Measurements from ENCODE around the gene SH3BGR.
"Not testable (repeated sequence)": the region's sequence is repeated elsewhere in the genome, so short reads cannot be mapped to it uniquely, and the experiment has no call there.

SH3BGR gene

DNA sequence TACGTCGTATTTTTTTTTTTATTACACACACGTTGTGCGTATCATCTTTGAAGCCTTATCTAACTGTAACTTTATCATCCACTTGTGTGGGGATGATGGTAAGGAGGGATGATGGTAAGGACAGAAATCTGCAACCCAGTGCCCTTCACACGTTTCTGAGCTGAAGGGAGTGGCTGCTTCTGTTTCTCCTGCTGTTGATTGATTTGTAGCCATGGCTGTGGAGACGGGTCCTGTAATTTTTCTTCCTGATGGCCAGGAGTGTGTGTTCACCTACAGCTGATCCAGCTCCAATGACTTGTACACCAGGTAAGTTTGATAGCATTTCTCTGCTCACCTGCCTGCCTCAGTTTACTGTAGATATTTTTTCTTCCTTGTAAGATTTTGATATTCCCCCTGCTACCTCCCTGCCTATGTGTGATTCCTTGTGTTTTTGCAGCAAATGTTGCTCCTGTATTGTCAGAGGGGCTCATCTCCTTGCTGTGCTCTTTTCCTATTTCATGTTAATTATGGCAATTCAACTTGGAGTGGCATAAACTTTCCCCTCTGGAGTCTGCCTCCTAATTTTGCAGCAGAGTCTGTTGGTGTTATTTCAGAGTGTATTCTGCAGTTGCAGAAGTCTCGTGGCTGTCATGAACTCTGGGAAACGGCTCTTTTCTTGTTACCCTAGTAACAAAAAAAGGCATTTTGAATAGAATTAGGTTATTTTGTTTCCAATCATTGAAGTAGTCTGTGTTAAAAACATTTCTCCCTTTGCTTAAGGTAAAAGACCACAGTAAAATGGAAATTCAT is 64.1 kb downstream of the SH3BGR start:
- no peak for DNase-seq (ENCODE audit: low spot score)

DNA sequence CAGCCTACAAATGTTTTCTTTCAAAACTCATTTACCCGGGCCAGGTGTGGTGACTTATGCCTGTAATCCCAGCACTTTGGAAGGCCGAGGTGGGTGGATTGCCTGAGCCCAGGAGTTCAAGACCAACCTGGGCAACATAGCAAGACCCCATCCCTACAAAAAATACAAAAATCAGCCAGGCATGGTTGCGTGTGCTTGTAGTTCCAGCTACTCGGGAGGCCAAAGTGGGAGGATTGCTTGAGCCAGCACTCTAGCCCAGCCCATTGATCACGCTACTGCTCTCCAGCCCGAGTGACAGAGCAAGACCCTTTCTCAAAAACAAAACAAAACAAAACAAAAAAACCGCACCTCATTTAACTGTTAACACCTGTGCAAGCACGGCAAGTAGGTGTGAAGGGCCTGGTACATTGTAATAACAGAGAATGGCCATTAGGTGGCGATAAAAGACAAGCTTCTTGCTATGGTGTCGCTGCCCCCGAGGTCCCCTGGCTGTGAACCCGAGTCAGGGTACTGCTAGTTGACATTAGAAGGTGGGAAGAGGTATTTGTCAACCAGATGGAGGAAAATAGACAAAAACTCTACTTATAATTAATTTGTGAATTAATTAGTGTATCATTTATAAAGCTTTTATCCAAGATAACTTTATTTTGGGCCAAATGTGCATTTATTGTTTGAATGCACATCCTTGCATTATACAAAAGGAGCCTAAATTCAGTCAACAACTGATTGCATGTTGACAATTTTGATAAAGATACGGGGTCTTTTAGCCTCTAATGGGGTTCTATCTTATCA is 66.5 kb downstream of the SH3BGR start:
- DNase-seq (ENCODE audit: low spot score): peak; percentile 76

DNA sequence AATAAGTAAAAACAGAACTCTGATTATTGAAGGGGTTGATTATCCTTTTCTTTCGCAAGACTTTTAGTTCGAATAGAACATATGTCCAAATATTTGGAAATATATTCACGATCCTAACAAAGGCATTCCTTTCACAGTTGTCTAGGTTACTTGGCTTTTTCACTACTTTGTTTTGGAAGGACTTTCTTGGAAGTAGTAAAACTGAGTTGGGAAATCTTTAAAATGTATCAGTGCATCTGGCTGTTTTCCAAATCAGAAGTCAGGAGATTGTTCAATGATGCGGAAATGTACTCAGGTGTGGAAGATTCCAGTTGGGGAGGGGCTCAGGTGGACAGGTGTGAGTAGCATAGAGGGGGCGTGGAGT is 67.1 kb downstream of the SH3BGR start:
- DNase-seq (ENCODE audit: low spot score): no peak

DNA sequence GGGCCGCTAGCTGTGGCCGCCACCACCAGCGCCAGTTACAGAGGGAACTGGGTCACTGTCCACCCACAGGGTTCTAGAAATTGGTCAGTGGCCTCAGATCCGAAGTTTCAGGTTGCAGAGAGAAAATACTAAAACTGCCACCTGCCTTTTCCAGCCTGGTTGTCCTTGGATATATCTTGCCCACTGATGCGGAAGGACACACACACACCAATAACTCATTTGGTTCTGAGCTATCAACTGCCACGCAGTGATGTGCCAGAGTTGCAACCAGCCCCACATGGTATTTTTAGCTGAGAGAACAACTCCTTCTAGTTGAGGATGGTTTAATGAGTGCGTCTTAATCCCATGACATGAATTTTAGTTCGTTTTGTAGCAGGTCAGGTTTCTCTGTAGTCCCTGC is 68.1 kb downstream of the SH3BGR start:
- no peak for DNase-seq (ENCODE audit: low spot score)

DNA sequence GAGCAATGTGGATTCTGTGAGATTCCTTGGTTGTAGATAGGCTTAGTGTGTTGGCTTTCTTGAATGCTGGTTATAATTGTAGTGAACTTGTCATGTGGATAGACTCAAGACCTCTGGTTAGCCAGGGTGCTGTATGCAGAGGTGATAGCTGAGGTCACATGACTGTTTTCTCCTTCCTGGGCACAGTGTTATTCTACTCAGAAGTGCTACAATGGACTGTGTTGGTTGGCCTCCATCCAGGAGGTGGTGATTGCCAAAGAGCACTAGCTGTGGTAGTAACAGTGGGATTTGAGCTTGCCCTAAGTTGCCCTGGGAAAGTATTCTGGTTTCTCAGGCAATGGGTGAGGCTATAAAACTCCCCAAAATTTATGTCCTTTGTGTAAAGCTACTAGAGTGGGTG is 71.6 kb downstream of the SH3BGR start:
- DNase-seq (ENCODE audit: low spot score): no peak

DNA sequence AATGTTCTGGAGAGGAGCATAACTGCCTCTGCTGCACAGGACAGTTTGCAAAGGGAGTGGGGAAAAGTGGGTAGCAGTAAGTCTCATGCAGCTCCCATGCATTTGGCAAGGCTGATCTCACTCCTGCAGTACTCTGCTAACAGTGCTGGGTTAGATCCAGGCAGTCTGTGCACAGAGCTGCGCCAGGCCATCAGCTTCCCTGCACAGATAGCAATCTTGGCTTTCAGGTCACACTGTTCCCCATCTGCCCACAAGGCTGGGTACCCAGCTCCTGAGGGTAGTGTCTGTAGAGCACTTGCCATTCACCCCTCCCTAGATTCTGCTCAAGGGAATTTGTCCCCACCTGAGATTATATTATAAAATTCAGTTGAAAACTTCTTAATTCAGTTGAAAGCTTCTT is 72.1 kb downstream of the SH3BGR start:
- no peak for DNase-seq (ENCODE audit: low spot score)

DNA sequence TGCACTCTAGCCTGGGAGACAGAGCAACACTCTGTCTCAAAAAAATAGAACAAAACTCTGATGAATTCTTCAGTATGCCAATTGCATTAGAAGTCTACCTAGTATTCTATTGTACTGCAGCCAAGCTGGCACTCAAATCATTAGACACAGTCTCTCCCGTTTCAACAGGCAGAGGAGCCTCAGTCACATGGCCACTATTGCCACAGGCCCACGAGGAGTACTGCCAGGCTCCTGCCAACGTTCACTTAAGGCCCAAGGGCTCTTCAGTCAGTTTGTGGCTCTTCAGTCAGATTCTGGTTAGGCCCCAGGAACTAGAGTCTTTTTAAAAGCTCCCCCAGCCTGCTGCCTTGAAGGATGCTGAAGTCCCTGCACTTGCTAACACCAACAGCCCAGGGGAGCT is 73.4 kb downstream of the SH3BGR start:
- no peak for DNase-seq (ENCODE audit: low spot score)

DNA sequence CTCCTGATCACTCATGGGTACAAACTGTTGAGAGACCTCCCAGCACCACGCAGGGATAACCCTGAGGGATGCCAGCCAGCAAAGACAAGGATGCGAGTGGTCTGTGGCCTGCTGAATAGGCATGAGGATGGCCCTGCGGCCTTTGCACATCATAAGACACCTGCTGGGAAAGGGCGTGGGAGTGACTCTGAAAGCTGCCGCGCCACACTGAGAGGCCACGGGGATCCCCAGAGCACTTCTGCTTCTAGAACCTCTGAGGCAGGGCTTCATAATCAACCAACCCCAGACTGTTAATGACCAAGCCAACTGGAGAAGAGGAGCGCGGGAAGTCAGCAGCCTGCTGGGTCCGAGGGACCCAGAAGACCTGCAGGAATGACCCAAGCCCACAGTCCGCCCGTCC is 73.8 kb downstream of the SH3BGR start:
- DNase-seq (ENCODE audit: low spot score): no peak

DNA sequence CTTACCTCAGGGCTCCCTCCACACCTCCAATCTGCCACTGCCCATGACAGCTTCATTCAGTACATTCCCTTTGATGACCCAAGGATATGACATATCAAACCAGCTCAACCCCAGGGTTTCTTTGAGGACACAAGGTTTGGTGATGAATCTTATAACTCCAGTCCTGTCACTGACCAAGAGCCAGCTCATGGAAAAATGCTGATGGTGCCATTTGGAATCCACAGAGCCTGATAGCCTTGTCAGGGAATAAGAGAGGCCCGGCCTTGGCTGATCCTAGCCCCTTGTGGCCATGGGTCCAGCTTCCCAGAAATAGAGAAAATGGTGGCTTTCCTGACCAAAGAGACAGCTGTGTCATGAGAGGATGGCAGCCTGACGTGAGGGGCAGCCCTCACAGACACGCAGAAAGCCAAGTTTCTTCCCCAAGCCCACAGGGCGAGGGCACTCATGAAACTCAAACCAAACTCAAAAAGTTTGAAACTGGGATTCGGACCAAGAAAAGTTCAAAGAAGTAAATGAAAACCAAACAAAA is 75.4 kb downstream of the SH3BGR start:
- no peak for DNase-seq (ENCODE audit: low spot score)

DNA sequence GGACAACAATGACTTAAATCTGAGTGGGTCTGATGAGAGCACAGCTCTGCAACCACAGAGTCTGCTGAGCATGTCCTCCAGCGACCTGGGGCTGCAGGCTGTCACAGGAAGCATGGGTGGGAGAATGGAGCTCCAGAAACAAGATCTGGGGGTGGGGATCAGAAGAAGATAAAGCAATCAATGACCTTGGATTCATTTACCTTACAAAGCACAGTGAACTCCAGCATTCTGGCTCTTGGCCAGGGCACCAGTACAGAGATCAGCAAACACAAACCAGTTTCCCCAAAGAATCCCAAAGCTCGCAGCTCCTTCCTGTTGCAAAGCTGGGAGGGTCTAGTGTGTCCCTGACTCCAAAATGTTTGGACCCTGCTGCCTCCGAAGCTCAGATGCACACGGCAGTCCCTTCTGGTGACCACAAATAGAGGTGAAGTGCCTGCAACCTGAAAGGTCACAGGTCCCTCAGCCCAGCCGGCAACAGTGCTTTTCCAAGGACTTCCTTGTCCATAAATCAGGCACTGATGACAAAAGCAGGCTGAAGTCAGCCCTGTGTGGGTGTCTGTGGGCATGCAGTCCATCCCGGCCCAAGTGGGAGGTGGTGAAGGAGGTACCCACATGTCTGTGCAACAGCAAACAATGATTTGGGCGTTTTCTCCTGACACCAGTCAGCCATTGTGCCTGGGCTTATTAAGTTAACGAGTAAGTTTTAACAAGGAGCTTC is 76.1 kb downstream of the SH3BGR start:
- no peak for DNase-seq (ENCODE audit: low spot score)

DNA sequence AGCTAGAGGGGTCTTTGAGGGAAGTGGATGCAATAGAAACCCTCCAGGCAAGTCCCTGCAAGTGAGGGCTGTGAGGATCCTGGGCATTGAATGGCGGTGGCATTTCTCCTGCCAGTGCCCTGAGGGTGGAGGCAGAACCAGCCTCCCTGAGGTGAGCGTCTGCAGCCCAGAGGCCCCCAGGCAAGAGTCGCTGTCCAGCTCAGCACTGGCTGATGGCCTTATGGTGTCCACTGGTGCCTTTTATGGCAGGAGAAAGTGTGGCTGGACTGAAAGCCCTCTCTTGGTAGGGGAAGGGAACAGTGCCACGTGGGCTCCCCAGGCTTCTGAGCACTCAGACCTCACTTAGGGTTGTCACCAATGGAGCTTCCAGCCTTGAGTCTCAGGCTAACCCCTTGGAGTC is 77.3 kb downstream of the SH3BGR start:
- no peak for DNase-seq (ENCODE audit: low spot score)

DNA sequence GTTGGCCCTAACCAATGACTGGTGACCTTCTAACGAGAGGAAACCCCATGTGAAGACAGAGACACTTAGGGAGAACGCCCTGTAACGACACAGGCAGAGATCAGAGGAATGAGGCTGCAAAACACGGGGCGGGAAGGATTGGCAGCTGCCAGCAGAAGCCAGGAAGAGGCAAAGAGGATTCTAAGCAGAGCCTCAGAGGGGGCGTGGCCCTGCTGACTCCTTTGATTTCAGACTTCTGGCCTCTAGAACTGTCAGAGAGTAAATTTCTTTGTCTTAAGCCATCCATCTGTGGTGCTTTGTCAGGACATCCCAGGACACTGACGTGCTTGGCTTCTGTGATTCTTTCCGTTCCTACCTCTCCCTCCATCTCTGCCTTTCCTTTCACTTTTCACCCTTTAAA is 79.3 kb downstream of the SH3BGR start:
- DNase-seq (ENCODE audit: low spot score): no peak

DNA sequence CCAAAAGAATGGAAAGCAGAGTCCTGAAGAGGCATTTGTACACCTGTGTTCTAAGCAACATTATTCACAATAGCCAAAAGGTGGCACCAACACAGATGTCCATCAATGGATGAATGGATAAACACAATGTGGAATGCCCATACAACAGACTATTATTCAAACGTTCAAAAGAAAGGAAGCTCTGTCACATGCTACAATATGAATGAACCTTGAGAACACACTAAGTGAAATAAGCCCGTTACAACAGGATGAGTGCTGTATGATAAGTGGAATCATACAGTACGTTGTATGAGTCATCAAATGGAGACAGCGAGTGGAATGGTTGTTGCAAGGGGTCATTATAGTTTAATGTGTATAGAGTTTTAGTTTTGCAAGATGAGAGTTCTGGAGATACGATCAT is 80.1 kb downstream of the SH3BGR start:
- DNase-seq (ENCODE audit: low spot score): no peak

DNA sequence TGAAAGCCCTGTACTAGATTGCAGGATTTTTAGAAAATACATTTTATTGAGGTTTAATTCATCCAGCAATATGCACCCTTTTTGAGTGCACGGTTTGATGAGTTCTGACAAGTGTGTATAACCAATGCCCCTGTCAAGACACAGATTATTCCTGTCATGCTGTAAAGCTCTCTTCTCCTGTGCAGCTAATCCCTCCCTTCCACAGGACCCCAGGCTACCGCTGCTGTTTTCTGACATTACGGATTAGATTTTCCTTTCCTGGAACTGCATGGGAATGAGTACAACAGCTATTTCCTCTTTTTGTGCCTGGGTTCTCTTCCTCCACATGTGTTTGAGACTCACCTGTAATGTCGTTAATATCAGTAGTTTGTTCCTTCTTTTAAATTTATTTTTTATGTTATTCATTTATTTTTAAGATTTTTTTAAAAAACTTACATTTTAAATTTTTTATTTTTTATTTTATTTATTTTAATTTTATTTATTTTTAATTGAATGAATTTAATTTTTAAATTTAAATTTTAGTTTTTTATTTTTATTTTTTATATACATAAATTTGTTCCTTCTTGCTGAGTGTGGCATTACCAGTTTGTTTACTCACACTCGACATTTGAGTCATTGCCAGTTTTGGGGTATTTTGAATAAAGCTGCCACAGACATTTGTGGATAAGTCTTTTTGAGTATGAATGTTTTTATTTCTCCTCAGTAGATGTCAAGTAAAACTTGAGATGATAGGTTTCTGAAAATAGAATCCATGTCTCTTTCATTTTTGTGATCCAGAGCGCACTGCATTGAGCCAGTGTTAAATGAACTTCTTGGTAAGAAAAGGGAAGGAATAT is 82.0 kb downstream of the SH3BGR start:
- no peak for DNase-seq (ENCODE audit: low spot score)

DNA sequence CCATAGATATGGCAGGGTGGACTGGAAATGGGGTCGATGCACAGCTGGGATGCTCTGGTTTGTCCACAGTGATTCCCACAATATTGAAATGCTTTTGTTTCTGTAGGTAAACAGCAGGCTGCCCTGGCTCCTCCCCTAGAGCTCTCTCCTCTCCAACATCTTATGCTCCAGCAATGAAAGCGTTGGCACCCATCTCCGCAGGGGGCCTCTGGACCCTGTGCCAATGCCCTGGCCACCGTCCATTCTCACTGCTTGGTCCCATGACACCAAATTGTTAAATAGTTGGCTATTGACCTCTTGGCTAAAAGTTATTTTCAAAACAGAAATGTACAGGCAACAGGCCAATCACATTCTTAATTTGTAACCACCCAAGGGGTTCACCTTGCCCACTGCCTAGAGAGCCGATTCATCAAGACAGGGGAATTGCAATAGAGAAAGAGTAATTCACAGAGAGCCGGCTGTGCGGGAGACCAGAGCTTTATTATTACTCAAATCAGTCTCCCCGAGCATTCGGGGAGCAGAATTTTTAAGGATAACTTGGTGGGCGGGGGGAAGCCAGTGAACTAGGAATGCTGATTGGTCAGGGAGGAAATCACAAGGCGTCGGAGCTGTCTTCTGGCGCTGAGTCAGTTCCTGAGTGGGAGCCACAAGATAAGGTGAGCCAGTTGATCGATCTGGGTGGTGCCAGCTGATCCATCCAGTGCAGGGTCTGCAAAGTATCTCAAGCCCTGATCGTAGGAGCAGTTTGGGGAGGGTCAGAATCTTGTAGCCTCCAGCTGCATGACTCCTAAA is 84.1 kb downstream of the SH3BGR start:
- DNase-seq (ENCODE audit: low spot score): no peak

DNA sequence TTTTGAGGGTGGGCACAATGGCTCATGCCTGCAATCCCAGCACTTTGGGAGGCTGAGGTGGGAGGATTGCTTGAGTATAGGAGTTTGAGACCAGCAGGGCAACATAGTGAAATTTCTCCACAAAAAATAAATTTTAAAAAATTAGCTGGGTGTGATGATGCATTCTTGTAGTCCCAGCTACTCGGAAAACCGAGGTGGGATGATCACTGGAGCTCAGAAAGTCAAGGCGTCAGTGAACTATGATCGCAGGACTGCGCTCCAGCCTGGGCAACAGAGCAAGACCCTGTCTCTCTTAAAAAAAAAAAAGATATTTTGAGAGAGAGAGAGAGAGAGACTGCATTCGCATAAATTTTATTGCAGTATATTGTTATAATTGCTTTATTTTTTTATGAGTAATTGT is 85.1 kb downstream of the SH3BGR start:
- DNase-seq (ENCODE audit: low spot score): no peak

DNA sequence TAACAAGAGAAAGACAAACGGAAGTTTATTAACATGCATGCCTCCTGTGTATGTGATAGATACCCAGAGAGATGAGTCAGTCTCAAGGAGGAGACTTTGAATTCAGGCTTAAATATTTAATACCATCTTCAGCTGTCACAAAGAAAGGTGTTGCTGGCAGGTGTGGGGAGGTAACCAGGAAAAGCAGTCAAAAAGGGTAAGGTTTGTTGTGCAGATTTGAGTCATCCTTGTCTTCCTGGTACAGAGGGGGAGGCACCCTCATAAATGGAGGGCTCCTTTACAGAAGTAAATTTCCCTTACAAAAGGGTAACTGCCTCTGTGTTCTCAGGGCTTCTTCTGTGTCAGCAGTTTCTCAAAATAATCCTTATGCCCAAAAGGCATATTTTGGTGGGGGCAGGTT is 85.8 kb downstream of the SH3BGR start:
- no peak for DNase-seq (ENCODE audit: low spot score)

DNA sequence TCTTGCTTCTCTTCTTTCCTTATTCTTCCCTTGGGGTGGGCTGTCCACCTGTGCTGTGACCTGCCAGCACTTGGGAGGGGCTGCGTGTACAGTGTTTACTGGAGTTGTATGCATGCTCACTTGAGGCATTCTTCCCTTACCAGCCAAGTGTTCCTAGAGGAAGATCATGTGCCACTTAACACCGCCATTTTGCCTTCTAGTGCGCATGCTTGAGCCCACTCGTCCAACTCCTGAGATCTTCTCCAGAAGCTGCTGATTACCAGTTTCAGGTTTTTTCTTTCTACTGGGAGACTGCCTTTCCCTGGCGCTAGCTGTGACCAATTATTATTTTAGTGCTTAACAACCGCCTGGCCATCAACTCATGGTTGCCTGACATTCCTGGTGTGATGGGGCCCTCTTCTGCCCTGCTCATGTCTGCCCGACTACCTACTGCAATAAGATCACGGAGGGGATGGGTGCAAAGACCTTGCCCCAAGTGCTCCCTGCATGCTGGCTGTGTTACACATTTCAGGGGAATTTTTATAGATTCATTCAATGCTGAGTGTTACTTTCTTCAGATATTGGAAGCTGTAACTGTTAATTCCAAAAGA is 86.8 kb downstream of the SH3BGR start:
- DNase-seq (ENCODE audit: low spot score): no peak

DNA sequence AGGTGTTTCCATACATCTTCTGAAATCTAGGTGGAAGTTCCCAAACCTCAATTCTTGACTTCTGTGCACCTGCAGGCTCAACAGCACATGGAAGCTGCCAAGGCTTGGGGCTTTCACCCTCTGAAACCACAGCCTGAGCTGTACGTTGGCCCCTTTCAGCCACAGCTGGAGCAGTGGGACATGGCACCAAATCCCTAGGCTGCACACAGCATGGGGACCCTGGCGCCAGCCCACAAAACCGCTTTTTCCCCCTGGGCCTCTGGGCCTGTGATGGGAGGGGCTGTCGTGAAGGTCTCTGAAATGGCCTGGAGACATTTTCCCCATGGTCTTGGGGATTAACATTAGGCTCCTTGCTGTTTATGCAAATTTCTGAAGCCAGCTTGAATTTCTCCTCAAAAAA is 88.6 kb downstream of the SH3BGR start:
- not testable (repeated sequence) for DNase-seq (ENCODE audit: low spot score)

DNA sequence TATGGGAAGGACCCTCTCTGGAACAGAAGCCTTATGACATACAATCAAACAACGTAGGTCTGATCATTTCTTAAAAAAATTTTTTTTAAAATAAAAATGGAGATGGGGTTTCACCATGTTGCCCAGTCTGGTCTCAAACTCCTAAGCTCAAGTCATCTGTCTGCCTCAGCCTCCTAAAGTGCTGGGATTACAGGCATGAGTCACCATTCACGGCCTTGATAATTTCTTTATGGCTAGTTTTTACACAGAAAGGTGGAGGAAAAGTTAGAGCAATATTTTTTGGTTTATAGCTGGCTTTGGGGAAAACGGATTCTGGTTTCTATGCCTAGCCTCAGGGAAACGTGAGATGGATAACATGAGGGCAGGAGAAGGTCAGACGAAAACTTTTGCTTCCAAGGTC is 91.0 kb downstream of the SH3BGR start:
- DNase-seq (ENCODE audit: low spot score): no peak

DNA sequence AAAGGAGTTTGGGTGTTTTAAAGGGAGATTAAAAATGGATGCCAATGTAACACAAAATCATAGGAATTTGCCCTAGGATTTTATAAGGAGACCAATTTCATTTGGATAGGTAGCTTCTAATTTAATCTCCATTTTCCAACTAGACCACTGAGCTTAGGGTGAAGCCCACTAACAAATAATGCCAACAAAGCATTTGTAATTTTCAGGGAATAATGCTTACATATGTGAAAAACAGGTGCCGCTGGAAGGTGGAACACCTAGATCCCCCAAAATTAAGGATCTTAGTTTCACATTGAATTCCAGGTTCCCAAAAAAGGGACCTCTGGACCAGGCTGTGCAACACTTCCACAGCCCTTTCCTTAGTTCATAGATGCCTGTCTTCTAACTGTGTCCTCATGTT is 94.8 kb downstream of the SH3BGR start:
- no peak for DNase-seq (ENCODE audit: low spot score)
